ENCODE measurements around the gene EPS8. TPM values are rescaled to one million over a fixed set of nuclear protein-coding genes. Genes with fewer than 3 reads are reported as not detected.

The EPS8 gene
- polyA plus RNA-seq, 1 of the 3 experiments (the other 2 are of a cell fraction) = 19.8 TPM

DNA sequence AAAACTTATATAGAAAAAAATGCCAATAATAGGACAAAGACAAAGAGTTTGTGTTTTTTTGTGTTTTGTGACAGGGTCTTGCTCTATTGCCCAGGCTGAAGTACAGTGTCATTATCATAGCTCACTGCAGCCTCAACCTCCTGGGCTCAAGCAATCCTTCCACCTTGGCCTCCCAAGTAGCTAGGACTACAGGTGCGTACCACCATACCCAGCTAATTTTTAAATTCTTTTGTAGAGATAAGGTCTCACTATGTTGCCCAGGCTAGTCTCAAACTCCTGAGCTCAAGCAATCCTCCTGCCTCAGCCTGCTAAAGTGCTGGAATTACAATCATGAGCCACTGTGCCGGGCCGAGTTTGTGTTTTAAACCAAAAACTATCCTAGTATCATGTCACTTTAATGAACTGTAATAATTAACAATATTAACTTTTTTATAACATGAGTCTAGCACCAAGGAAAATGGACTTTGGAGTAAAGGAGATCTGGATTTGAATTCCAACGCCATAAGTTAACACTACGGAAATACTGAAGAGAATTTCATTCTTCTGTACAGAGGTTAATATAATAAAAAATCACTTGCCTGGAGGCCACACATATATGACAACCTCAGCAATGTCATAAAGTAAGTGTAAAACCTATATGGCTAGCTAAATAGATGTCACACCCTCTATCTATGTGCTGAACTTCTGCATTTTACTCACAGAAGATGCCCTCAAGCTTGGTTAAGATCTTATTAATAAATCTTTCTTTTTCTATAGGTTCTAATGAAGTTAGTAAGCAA is 53.2 kb downstream of the EPS8 start:
- Histone ChIP-seq H3K4me3 (ENCODE audit: low read depth in 2 of 2, low read length in 1 of 2) (no peak overlapping the region), H3K27me3 (ENCODE audit: insufficient read depth) (no peaks in the 10 kb centered on the region), H2AFZ (ENCODE audit: low read depth) (no peak overlapping the region), H3K4me1 (ENCODE audit: control insufficient read depth in 1 of 2, insufficient read depth in 2 of 2, low read depth in 1 of 2, low read length in 1 of 2) (no peaks in the 10 kb centered on the region; a peak in 1 of 4 replicates), H4K20me1 (ENCODE audit: insufficient read depth) (no peaks in the 10 kb centered on the region), H3K4me2 (no peak overlapping the region), H3K9ac (no peak overlapping the region), H3K27ac (ENCODE audit: low read depth in 2 of 2, low read length in 1 of 2) (no peak overlapping the region), H3K36me3 (replicated peaks in 1 of 2; ENCODE audit: control insufficient read depth in 1 of 2, insufficient read depth in 2 of 2, low read length in 1 of 2) (no peaks in the 10 kb centered on the region), H3K79me2 (ENCODE audit: insufficient read depth) (peaks cover 75% of the 10 kb centered on the region), H3K9me2 (no peaks in the 10 kb centered on the region), H3F3A (replicated peaks; ENCODE audit: insufficient read depth) (no peaks in the 10 kb centered on the region), H3K9me3 (no peaks in the 10 kb centered on the region)
- DNase-seq = no peak
- 90% methylated on average over 5 of the region's 5 CpGs for WGBS (ENCODE audit: low lambda C conversion rate)
- ChIA-PET POLR2A (no interaction called here), CTCF (interaction anchor here (1.6 kb wide), 1 partner anchor 37 kb away, joined by 4 read pairs; no protein-coding TSS in a partner anchor)
- TF ChIP-seq TAF1 (IDR thresholded peaks at IDR 0.05; ENCODE audit: borderline replicate concordance, low read depth, low read length) (no peak), GABPA (IDR thresholded peaks at IDR 0.05; ENCODE audit: low read depth) (no peak), IRF3 (IDR thresholded peaks at IDR 0.05; ENCODE audit: low read depth, low read length) (no peak), NRF1 (IDR thresholded peaks at IDR 0.05; ENCODE audit: low read depth, low read length) (no peak), FOSL2 (IDR thresholded peaks at IDR 0.05; ENCODE audit: borderline replicate concordance, low read depth) (no peak), NFIC (IDR thresholded peaks at IDR 0.05; ENCODE audit: borderline replicate concordance) (no peak), MXI1 (IDR thresholded peaks at IDR 0.05; ENCODE audit: low read depth, low read length) (no peak), TEAD4 (IDR thresholded peaks at IDR 0.05; ENCODE audit: borderline replicate concordance, insufficient read depth) (no peak), RFX5 (IDR thresholded peaks at IDR 0.05; ENCODE audit: low read length) (no peak), YY1 (IDR thresholded peaks at IDR 0.05; ENCODE audit: low read depth) (no peak), TCF12 (IDR thresholded peaks at IDR 0.05) (no peak), JUND (IDR thresholded peaks at IDR 0.05) (no peak), FOXJ3 (CRISPR knock-in tag; IDR thresholded peaks at IDR 0.05) (no peak), MEF2A (IDR thresholded peaks at IDR 0.05; ENCODE audit: borderline replicate concordance, low read depth) (no peak), GATA2 (CRISPR knock-in tag; IDR thresholded peaks at IDR 0.05) (no peak), POLR2AphosphoS5 (IDR thresholded peaks at IDR 0.05; ENCODE audit: low read depth, low read length) (no peak), EZH2phosphoT487 (IDR thresholded peaks at IDR 0.05; ENCODE audit: borderline replicate concordance, low read depth) (no peak)
- TF ChIP-seq, protein P1, sequence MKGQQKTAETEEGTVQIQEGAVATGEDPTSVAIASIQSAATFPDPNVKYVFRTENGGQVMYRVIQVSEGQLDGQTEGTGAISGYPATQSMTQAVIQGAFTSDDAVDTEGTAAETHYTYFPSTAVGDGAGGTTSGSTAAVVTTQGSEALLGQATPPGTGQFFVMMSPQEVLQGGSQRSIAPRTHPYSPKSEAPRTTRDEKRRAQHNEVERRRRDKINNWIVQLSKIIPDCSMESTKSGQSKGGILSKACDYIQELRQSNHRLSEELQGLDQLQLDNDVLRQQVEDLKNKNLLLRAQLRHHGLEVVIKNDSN (IDR thresholded peaks at IDR 0.05; ENCODE audit: borderline replicate concordance, low read depth) = no peak
- TF ChIP-seq, protein P2, sequence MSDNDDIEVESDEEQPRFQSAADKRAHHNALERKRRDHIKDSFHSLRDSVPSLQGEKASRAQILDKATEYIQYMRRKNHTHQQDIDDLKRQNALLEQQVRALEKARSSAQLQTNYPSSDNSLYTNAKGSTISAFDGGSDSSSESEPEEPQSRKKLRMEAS (IDR thresholded peaks at IDR 0.05; ENCODE audit: low read depth) = no peak
- TF ChIP-seq, protein P3, sequence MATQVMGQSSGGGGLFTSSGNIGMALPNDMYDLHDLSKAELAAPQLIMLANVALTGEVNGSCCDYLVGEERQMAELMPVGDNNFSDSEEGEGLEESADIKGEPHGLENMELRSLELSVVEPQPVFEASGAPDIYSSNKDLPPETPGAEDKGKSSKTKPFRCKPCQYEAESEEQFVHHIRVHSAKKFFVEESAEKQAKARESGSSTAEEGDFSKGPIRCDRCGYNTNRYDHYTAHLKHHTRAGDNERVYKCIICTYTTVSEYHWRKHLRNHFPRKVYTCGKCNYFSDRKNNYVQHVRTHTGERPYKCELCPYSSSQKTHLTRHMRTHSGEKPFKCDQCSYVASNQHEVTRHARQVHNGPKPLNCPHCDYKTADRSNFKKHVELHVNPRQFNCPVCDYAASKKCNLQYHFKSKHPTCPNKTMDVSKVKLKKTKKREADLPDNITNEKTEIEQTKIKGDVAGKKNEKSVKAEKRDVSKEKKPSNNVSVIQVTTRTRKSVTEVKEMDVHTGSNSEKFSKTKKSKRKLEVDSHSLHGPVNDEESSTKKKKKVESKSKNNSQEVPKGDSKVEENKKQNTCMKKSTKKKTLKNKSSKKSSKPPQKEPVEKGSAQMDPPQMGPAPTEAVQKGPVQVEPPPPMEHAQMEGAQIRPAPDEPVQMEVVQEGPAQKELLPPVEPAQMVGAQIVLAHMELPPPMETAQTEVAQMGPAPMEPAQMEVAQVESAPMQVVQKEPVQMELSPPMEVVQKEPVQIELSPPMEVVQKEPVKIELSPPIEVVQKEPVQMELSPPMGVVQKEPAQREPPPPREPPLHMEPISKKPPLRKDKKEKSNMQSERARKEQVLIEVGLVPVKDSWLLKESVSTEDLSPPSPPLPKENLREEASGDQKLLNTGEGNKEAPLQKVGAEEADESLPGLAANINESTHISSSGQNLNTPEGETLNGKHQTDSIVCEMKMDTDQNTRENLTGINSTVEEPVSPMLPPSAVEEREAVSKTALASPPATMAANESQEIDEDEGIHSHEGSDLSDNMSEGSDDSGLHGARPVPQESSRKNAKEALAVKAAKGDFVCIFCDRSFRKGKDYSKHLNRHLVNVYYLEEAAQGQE (IDR thresholded peaks at IDR 0.05; ENCODE audit: low read depth, low read length) = no peak

Measured in SK-N-SH (cell line).